Measurements from ENCODE around the gene OPN1MW.
"Not testable (repeated sequence)": the region's sequence is repeated elsewhere in the genome, so short reads cannot be mapped to it uniquely, and the experiment has no call there.

OPN1MW gene

GRCh38 chrX:154211057-154211456 lies 28.7 kb downstream of the OPN1MW start:
- DNase-seq (ENCODE audit: low read depth), result not testable (repeated sequence)

DNA sequence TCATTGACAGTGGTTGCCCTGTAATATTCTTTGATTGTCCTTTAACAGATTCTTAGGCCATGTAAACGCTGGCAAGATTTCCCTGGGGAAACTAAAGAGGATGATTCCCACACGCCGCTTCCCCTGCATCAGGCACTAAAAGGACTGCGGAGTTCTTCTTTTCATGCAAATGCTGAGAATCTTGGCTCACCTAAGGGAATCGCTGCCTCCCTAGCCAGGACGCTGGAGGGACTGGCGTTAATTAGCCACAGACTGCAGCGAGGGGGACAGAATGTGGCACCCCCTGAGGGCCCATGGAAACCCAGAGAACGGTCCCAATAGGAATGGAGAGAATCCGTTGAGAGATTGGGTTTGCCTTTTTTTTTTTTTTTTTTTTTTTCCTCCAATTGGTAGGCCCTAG lies 29.1 kb downstream of the OPN1MW start:
- DNase-seq (ENCODE audit: low read depth), result not testable (repeated sequence)

- DNase-seq (ENCODE audit: low read depth), result not testable (repeated sequence)
These were observed 37.1 kb downstream of the OPN1MW start, which contains the start of gene OPN1MW2 for GRCh38 chrX:154219456-154219855. Gene OPN1MW2, plus strand, starts transcription at chrX:154219756. Its CDS starts 60 bp downstream, at chrX:154219816.

DNA sequence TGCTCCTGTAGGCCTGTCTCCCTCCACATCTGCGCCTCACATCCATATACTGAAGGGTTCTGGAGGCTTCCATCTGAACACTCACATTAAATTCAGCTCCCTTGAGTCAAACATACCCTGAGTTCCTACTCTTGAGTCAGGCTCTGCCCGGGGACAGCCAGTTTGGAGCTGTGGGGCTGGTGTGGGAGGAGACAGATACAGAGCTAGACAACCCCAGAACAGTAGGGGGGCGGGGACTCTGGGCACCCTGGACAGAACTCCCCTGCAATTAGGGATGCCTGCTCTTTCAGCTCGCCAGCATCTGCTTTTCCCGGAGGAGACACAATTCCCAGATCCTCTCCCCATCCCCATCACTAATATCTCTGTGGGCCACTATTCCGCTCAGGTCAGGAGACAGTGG lies 42.9 kb downstream of the OPN1MW start:
- not testable (repeated sequence) for DNase-seq (ENCODE audit: low read depth)

GRCh38 chrX:154226706-154227105 lies 44.3 kb downstream of the OPN1MW start:
- not testable (repeated sequence) for DNase-seq (ENCODE audit: low read depth)

- DNase-seq (ENCODE audit: low read depth), result not testable (repeated sequence)
These were observed 49.0 kb downstream of the OPN1MW start for GRCh38 chrX:154231443-154231842.

DNA sequence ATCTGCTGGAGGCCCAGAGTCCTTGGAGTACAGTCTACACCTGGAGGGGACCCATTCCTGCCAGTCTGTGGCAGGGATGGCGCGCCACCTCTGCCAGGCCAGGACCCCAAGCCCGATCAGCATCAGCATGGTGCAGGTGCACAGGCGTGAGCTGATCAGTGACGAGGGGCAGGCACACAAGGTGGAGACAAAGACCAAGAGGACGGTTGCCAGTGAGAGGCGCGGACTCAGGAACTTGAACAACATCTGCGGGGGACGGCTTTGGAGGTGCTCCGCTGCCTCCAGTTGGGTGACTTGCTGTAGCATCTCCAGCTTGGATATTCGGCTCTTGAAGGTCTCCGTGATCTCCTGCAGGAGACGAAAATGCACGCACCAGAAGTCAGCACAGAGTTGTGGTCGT lies 51.2 kb downstream of the OPN1MW start:
- DNase-seq (ENCODE audit: low read depth), result not testable (repeated sequence)

- not testable (repeated sequence) for DNase-seq (ENCODE audit: low read depth)
These were observed 56.7 kb downstream of the OPN1MW start for GRCh38 chrX:154238939-154239559.

DNA sequence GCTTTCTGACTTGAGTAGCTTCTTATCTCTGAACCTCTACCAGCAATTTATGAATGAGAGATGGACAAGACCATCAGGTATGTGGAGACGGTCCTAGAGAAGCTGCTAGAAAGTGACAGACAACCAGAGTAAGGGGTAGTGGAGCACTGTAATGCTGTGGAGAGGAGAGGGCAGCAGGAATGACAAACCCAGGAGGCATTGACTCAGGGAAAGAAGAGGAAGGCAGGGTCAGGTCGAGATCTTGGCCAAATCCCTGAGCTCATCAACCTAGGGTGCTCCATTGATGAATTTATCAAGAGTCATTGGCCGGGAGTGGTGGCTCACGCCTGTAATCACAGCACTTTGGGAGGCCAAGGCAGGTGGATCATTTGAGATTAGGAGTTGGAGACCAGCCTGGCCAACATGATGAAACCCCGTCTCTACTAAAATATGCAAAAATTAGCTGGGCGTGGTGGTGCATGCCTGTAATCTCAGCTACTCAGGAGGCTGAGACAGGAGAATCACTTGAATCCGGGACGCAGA lies 57.6 kb downstream of the OPN1MW start:
- not testable (repeated sequence) for DNase-seq (ENCODE audit: low read depth)

All from ELR (cell line).